Vagina (tissue), 2 donors: Measurements from ENCODE around the gene RCL1. TPM values are rescaled to one million over a fixed set of nuclear protein-coding genes. Genes with fewer than 3 reads are reported as not detected.

ENCODE experiments used
- DNase-seq, 2 donors: peaks; one replicate each; pipeline ENCODE4 v3.0.0-alpha.2; 2017; ENCODE audit errors: extremely low spot score in 2 of 2
- H3K27ac ChIP-seq: fragments of 200-600 bp; sonication (generic); one replicate; pipeline ENCODE4 v1.5.1; 2019
- H3K27me3 ChIP-seq: fragments of 200-600 bp; sonication (generic); one replicate; pipeline ENCODE4 v1.5.1; 2019
- H3K36me3 ChIP-seq, 2 donors: fragments of 200-600 bp; sonication (generic); one replicate each; pipeline ENCODE4 v1.5.1; 2017 to 2019
- H3K4me1 ChIP-seq: fragments of 200-600 bp; sonication (generic); one replicate; pipeline ENCODE4 v1.5.1; 2019
- H3K4me3 ChIP-seq, 2 donors: fragments of 200-600 bp; sonication (generic); 1 replicate in 1 of 2; 2 replicates in 1 of 2; pipeline ENCODE4 v1.5.1; 2016 to 2019
- H3K9me3 ChIP-seq: fragments of 200-600 bp; sonication (generic); one replicate; pipeline ENCODE4 v1.5.1; 2019
- CTCF ChIP-seq, 3 experiments: fragments of 450-650 bp in 2 of 3; fragments of 200-600 bp in 1 of 3; sonication (generic) in 1 of 3; IDR thresholded peaks; one replicate each; pipeline ENCODE4 v1.5.1; 2017 to 2019; ENCODE audit warnings: antibody characterized with exemption in 3 of 3, mild to moderate bottlenecking in 2 of 3, moderate library complexity in 2 of 3
- POLR2A ChIP-seq, 2 donors: fragments of 450-650 bp; IDR thresholded peaks; one replicate each; pipeline ENCODE4 v1.6.1; 2017; ENCODE audit warnings: antibody characterized with exemption in 2 of 2, mild to moderate bottlenecking in 2 of 2, moderate library complexity in 2 of 2
- POLR2AphosphoS5 ChIP-seq, 2 donors: sonication (generic); formaldehyde crosslinking; IDR thresholded peaks; one replicate each; pipeline ENCODE4 v1.9.0; 2017; ENCODE audit warnings: antibody characterized with exemption in 2 of 2, mild to moderate bottlenecking in 2 of 2, low read depth in 1 of 2; ENCODE audit not compliant: insufficient read depth in 1 of 2
- intact Hi-C: fragments of 100-400 bp; cut with DNase I; formaldehyde crosslinking; loops from one replicate; pipeline ENCODE4 v1.15.1; 2023
- total RNA-seq: library from RNA; depleted of rRNA; stranded (reverse); fragments of >200 nt; gene quantifications from one replicate; pipeline ENCODE4 v1.2.3, GENCODE V29; 2016

The RCL1 gene
- total RNA-seq, 1 donor from 2014 or later, result 24.8 TPM

- Histone ChIP-seq H3K27ac (no peak overlapping the region), H3K36me3 (peaks cover 0 to 27% of the 10 kb centered on the region in 2 donors), H3K9me3 (no peaks in the 10 kb centered on the region), H3K27me3 (no peaks in the 10 kb centered on the region), H3K4me1 (no peaks in the 10 kb centered on the region), H3K4me3 (no peak overlapping the region)
- intact Hi-C loops, result no loop called here
- TF ChIP-seq POLR2A (IDR thresholded peaks at IDR 0.05), result no peak
- no peak for DNase-seq
These were observed 56.6 kb downstream of the RCL1 start for GRCh38 chr9:4849369-4849768.

- no peak overlapping the region for H3K27ac ChIP-seq
- H3K9me3 ChIP-seq, result no peaks in the 10 kb centered on the region
- no peaks in the 10 kb centered on the region for H3K27me3 ChIP-seq
- no peak for TF ChIP-seq POLR2A (IDR thresholded peaks at IDR 0.05)
- no peak for TF ChIP-seq CTCF (IDR thresholded peaks at IDR 0.05)
- TF ChIP-seq POLR2AphosphoS5 (IDR thresholded peaks at IDR 0.05; ENCODE audit: insufficient read depth in 1 of 2, low read depth in 1 of 2), result no peak
- H3K4me1 ChIP-seq, result peaks cover 8% of the 10 kb centered on the region
- H3K4me3 ChIP-seq, result no peak overlapping the region
- intact Hi-C loops, result no loop called here
- DNase-seq, result no peak
- peaks cover 0 to 15% of the 10 kb centered on the region in 2 donors for H3K36me3 ChIP-seq
These were observed 58.0 kb downstream of the RCL1 start for GRCh38 chr9:4850603-4851310.

- TF ChIP-seq POLR2A (IDR thresholded peaks at IDR 0.05) (no peak), POLR2AphosphoS5 (IDR thresholded peaks at IDR 0.05; ENCODE audit: insufficient read depth in 1 of 2, low read depth in 1 of 2) (no peak), CTCF (IDR thresholded peaks at IDR 0.05) (no peak)
- Histone ChIP-seq H3K36me3 (peaks cover 0 to 15% of the 10 kb centered on the region in 2 donors), H3K27ac (no peak overlapping the region), H3K4me1 (peaks cover 14% of the 10 kb centered on the region), H3K9me3 (no peaks in the 10 kb centered on the region), H3K4me3 (no peak overlapping the region), H3K27me3 (no peaks in the 10 kb centered on the region)
- intact Hi-C loops, result no loop called here
- no peak for DNase-seq
These were observed 59.7 kb downstream of the RCL1 start for GRCh38 chr9:4852419-4852818.

GRCh38 chr9:4854265-4854590 is 61.5 kb downstream of the RCL1 start:
- Histone ChIP-seq H3K4me1 (peaks cover 14% of the 10 kb centered on the region), H3K27ac (no peak overlapping the region), H3K4me3 (no peak overlapping the region), H3K36me3 (peaks cover 0 to 15% of the 10 kb centered on the region in 2 donors), H3K9me3 (no peaks in the 10 kb centered on the region), H3K27me3 (no peaks in the 10 kb centered on the region)
- intact Hi-C loops, result no loop called here
- DNase-seq, result no peak
- TF ChIP-seq POLR2A (IDR thresholded peaks at IDR 0.05) (no peak), CTCF (IDR thresholded peaks at IDR 0.05) (no peak), POLR2AphosphoS5 (IDR thresholded peaks at IDR 0.05; ENCODE audit: insufficient read depth in 1 of 2, low read depth in 1 of 2) (no peak)

- peaks cover 14% of the 10 kb centered on the region for H3K4me1 ChIP-seq
- peaks cover 0 to 15% of the 10 kb centered on the region in 2 donors for H3K36me3 ChIP-seq
- no peaks in the 10 kb centered on the region for H3K9me3 ChIP-seq
- H3K4me3 ChIP-seq, result no peak overlapping the region
- H3K27me3 ChIP-seq, result no peaks in the 10 kb centered on the region
- DNase-seq, result no peak
- TF ChIP-seq POLR2AphosphoS5 (IDR thresholded peaks at IDR 0.05; ENCODE audit: insufficient read depth in 1 of 2, low read depth in 1 of 2) (no peak), POLR2A (IDR thresholded peaks at IDR 0.05) (no peak), CTCF (IDR thresholded peaks at IDR 0.05) (no peak)
- intact Hi-C loops, result no loop called here
- no peak overlapping the region for H3K27ac ChIP-seq
These were observed 63.1 kb downstream of the RCL1 start for GRCh38 chr9:4855841-4856240.
